PC-3 (cell line): ENCODE data around the gene CARHSP1. TPM values are rescaled to one million over a fixed set of nuclear protein-coding genes. Genes with fewer than 3 reads are reported as not detected.

Source experiments
- ATAC-seq: fragments of 200-7000 bp; cut with Tn5 transposase; 2 replicates; pipeline ENCODE4 v1.9.1; 2020; ENCODE audit warnings: mild to moderate bottlenecking, moderate library complexity
- BruUV-seq: library from RNA; stranded (reverse); fragments of 400-500 nt; replicated peaks from 2 replicates; lab custom pipeline; 2021; lab: Mats Ljungman, UMichigan
- CTCF ChIA-PET: fragments of 300-600 bp; sonication (Branson Sonifier 250); formaldehyde crosslinking; loops from one replicate; lab custom pipeline; 2022; ENCODE audit warnings: antibody characterized with exemption; lab: Charles Lee
- POLR2A ChIA-PET: fragments of 300-600 bp; sonication (Branson Sonifier 250); formaldehyde crosslinking; loops from one replicate; lab custom pipeline; 2022; ENCODE audit warnings: antibody characterized with exemption; ENCODE audit not compliant: unreplicated experiment; lab: Charles Lee
- DNase-seq: peaks from one replicate; pipeline ENCODE4 v3.0.0-alpha.2; 2015
- H2AFZ ChIP-seq: fragments of 300-600 bp; sonication (generic); 2 replicates; pipeline ENCODE4 v1.6.0; 2016; ENCODE audit warnings: antibody characterized with exemption, low read length
- H3F3A ChIP-seq: fragments of 300-600 bp; sonication (generic); one replicate; pipeline ENCODE4 v1.6.0; 2017; ENCODE audit warnings: antibody characterized with exemption, low read length, control low read depth, mild to moderate bottlenecking; ENCODE audit not compliant: unreplicated experiment
- H3K27ac ChIP-seq: fragments of 300-600 bp; sonication (generic); 2 replicates; pipeline ENCODE4 v1.5.1; 2016; ENCODE audit warnings: mild to moderate bottlenecking, low read length
- H3K27me3 ChIP-seq: fragments of 300-600 bp; sonication (generic); 2 replicates; pipeline ENCODE4 v1.6.1; 2016; ENCODE audit warnings: low read length, mixed read lengths
- H3K36me3 ChIP-seq: fragments of 300-600 bp; sonication (generic); 2 replicates; pipeline ENCODE4 v1.6.1; 2016; ENCODE audit warnings: low read depth, mixed run types, low read length, mixed read lengths
- H3K4me1 ChIP-seq: fragments of 300-600 bp; sonication (generic); 2 replicates; pipeline ENCODE4 v1.5.1; 2016; ENCODE audit warnings: low read length; ENCODE audit not compliant: insufficient read depth
- H3K4me2 ChIP-seq: fragments of 300-600 bp; sonication (generic); 2 replicates; pipeline ENCODE4 v1.6.0; 2016; ENCODE audit warnings: low read length
- H3K4me3 ChIP-seq: fragments of 300-600 bp; sonication (generic); 2 replicates; pipeline ENCODE4 v1.5.1; 2016; ENCODE audit warnings: mild to moderate bottlenecking, low read length, mixed read lengths
- H3K79me2 ChIP-seq: fragments of 300-600 bp; sonication (generic); 2 replicates; pipeline ENCODE4 v1.6.1; 2017; ENCODE audit warnings: low read length, mixed read lengths
- H3K9ac ChIP-seq: fragments of 300-600 bp; sonication (generic); 2 replicates; pipeline ENCODE4 v1.6.0; 2016; ENCODE audit warnings: mild to moderate bottlenecking, low read length
- H3K9me2 ChIP-seq: fragments of 300-600 bp; sonication (generic); replicated peaks from 2 replicates; pipeline ENCODE4 v1.6.1; 2016; ENCODE audit warnings: mixed run types, low read length, mixed read lengths
- H3K9me3 ChIP-seq: fragments of 300-600 bp; sonication (generic); 2 replicates; pipeline ENCODE4 v1.6.1; 2016; ENCODE audit warnings: low read length, mixed read lengths
- H4K20me1 ChIP-seq: fragments of 300-600 bp; sonication (generic); 2 replicates; pipeline ENCODE4 v1.6.1; 2016; ENCODE audit warnings: low read length, mixed read lengths
- EZH2 ChIP-seq: fragments of 300-600 bp; sonication (generic); IDR thresholded peaks from one replicate; pipeline ENCODE4 v1.6.1; 2017; ENCODE audit warnings: antibody characterized with exemption, mild to moderate bottlenecking, low read length; ENCODE audit not compliant: unreplicated experiment
- EZH2phosphoT487 ChIP-seq: fragments of 300-600 bp; sonication (generic); IDR thresholded peaks from 2 replicates; pipeline ENCODE4 v1.6.1; 2018; ENCODE audit warnings: mild to moderate bottlenecking, antibody characterized with exemption, low read length, borderline replicate concordance
- intact Hi-C: fragments of 100-400 bp; cut with micrococcal nuclease; formaldehyde crosslinking; loops from 2 replicates; pipeline ENCODE4 v1.9.0; 2023
- total RNA-seq: library from RNA; depleted of rRNA; stranded (reverse); fragments of >200 nt; gene quantifications from 2 replicates; pipeline ENCODE4 v1.2.3, GENCODE V29; 2014
- TF ChIP-seq, protein P1 (sequence below): fragments of 300-600 bp; sonication (generic); conservative IDR thresholded peaks from 2 replicates; pipeline ENCODE4 v1.5.1; 2017; ENCODE audit warnings: antibody characterized with exemption, low read depth, mild to moderate bottlenecking, low read length

Gene CARHSP1
- total RNA-seq, 1 experiment from 2014 or later = 142 TPM

DNA sequence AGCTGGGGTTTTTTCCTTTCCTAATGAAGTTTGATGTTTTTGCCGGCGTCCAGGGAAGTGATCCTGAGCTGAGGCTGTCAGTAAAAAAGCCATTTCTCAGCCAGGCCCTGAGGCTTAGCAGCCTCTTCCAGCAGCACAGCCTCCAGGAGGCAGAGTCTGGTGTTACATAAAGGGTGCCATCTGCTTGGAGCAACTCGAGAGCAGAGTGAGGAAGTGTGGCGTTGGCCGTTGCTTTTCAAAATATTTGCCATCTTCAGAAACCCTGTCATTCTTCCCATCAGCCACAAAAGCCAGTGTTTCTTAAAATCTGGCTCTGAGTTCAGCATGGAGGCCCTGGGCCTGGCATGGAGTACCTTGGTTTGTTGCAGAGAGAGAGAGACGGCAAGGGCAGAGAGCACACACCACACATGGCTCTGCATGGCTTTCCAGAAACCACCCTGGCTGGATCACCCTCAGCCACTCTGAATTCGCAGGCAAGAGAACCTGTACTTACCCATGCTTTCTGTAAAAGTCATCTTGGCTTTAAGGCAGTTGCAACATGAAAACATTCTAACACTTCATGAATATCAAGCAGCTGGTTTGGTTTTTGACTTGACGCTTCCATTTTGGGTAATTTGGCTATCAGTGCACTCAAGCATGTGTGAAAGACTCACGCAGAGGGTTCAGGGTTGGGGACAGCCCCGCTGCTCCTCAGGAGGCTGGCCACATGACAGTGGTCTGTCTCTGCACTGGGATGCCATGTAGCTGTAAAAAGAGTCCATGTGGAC lies 50.1 kb downstream of the CARHSP1 start:
- no peak for ATAC-seq
- TF ChIP-seq, protein P1, sequence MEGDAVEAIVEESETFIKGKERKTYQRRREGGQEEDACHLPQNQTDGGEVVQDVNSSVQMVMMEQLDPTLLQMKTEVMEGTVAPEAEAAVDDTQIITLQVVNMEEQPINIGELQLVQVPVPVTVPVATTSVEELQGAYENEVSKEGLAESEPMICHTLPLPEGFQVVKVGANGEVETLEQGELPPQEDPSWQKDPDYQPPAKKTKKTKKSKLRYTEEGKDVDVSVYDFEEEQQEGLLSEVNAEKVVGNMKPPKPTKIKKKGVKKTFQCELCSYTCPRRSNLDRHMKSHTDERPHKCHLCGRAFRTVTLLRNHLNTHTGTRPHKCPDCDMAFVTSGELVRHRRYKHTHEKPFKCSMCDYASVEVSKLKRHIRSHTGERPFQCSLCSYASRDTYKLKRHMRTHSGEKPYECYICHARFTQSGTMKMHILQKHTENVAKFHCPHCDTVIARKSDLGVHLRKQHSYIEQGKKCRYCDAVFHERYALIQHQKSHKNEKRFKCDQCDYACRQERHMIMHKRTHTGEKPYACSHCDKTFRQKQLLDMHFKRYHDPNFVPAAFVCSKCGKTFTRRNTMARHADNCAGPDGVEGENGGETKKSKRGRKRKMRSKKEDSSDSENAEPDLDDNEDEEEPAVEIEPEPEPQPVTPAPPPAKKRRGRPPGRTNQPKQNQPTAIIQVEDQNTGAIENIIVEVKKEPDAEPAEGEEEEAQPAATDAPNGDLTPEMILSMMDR = no peak
- no peak for TF ChIP-seq EZH2phosphoT487
- no peak for TF ChIP-seq EZH2
- no peaks in the 10 kb centered on the region for H3K4me1 ChIP-seq
- H3F3A ChIP-seq = no peaks in the 10 kb centered on the region
- no TSS peak for BruUV-seq
- H3K36me3 ChIP-seq = peaks cover 18% of the 10 kb centered on the region; the same call in 1 of the 2 replicates
- H3K9ac ChIP-seq = no peak overlapping the region
- H2AFZ ChIP-seq = no peak overlapping the region
- no peaks in the 10 kb centered on the region for H4K20me1 ChIP-seq
- no peak overlapping the region for H3K27ac ChIP-seq
- ChIA-PET POLR2A (no interaction called here), CTCF (no interaction called here)
- no peak overlapping the region for H3K4me2 ChIP-seq
- no peaks in the 10 kb centered on the region for H3K79me2 ChIP-seq
- H3K9me2 ChIP-seq = no peaks in the 10 kb centered on the region
- DNase-seq = no peak
- no peak overlapping the region for H3K4me3 ChIP-seq
- intact Hi-C loops = no loop called here
- no peaks in the 10 kb centered on the region for H3K27me3 ChIP-seq
- no peaks in the 10 kb centered on the region for H3K9me3 ChIP-seq

DNA sequence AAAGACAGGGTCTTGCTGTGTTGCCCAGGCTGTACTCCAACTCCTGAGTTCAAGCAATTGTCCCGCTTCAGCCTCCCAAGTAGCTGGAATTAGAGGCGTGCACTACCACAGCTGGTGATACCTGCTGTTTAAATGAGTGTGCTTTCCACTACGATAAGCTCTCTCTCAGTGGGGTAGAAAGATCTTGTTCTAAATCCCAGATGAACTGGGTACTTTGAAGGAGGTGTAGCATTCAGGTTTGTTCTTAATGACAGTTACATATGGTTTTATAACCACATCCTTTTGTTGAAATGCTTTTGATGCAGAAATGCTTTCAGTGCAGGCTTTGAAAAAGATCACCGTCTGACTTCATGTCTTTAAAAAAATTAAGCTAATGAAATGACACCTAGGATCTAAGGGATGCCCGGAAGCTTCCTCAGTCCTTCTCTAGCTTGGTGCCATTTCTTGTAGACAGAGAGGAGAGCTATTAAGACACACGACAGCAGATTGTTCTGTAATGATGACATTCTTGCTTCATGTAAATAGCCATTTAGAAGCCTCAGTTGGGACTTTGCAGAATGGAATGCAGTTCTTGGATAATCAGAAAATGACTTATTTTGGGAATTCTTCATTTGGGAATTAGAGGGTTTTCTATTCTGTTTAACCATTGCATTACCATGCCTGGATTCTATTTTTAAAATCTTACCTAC lies 51.7 kb downstream of the CARHSP1 start:
- H3K27ac ChIP-seq = no peak overlapping the region
- no peaks in the 10 kb centered on the region for H3K4me1 ChIP-seq
- ATAC-seq (no peak), DNase-seq (no peak)
- TF ChIP-seq EZH2phosphoT487 = no peak
- no peak for TF ChIP-seq EZH2
- TF ChIP-seq, protein P1 = no peak
- no peaks in the 10 kb centered on the region for H3K79me2 ChIP-seq
- no peak overlapping the region for H3K4me2 ChIP-seq
- TSS peak; percentile 2 for BruUV-seq
- no peaks in the 10 kb centered on the region for H3K9me2 ChIP-seq
- no peaks in the 10 kb centered on the region for H3K9me3 ChIP-seq
- H3K27me3 ChIP-seq = no peaks in the 10 kb centered on the region
- peaks cover 32% of the 10 kb centered on the region for H3K36me3 ChIP-seq
- ChIA-PET CTCF (no interaction called here), POLR2A (interaction anchor here (0.7 kb wide), 1 partner anchor 1938 kb away, joined by 3 read pairs; no protein-coding TSS in a partner anchor)
- H3K4me3 ChIP-seq = no peak overlapping the region
- H3F3A ChIP-seq = no peaks in the 10 kb centered on the region
- intact Hi-C loops = no loop called here
- no peak overlapping the region for H2AFZ ChIP-seq
- H3K9ac ChIP-seq = no peak overlapping the region
- H4K20me1 ChIP-seq = no peaks in the 10 kb centered on the region
